Natural killer cell (primary cell): ENCODE results near the gene UBTFL1. TPM values are rescaled to one million over a fixed set of nuclear protein-coding genes. Genes with fewer than 3 reads are reported as not detected.

ENCODE experiments used
- ATAC-seq, 3 donors: fragments of 150-1000 bp in 2 of 3; fragments of 200-7000 bp in 1 of 3; cut with Tn5 transposase; 1 replicate in 1 of 3; 2 replicates in 2 of 3; pipeline ENCODE4 v1.10.0; 2021; ENCODE audit warnings: mild to moderate bottlenecking in 2 of 3, moderate library complexity in 2 of 3
- DNase-seq, 2 donors: peaks; one replicate each; pipeline versions ENCODE4 v3.0.0 to v3.0.0-alpha.2; 2013 to 2021; ENCODE audit warnings: mixed read lengths in 1 of 2
- H3K27ac ChIP-seq: one replicate; pipeline ENCODE4 v1.5.1; 2013; ENCODE audit warnings: mild to moderate bottlenecking, low read length
- H3K27me3 ChIP-seq: one replicate; pipeline ENCODE4 v1.6.1; 2013; ENCODE audit warnings: low read length; ENCODE audit not compliant: control insufficient read depth, insufficient read depth
- H3K36me3 ChIP-seq: one replicate; pipeline ENCODE4 v1.6.1; 2013; ENCODE audit warnings: low read length; ENCODE audit not compliant: control insufficient read depth, insufficient read depth
- H3K4me1 ChIP-seq: one replicate; pipeline ENCODE4 v1.6.1; 2013; ENCODE audit warnings: low read length; ENCODE audit not compliant: control insufficient read depth, insufficient read depth
- H3K4me3 ChIP-seq: one replicate; pipeline ENCODE4 v1.5.1; 2013; ENCODE audit warnings: low read length
- H3K9me3 ChIP-seq: one replicate; pipeline ENCODE4 v1.6.1; 2013; ENCODE audit warnings: low read length; ENCODE audit not compliant: control insufficient read depth, insufficient read depth
- H3K27ac Mint-ChIP-seq, 2 donors: one replicate each; pipeline ENCODE4 v1.8.0; 2022; ENCODE audit warnings: mild to moderate bottlenecking in 2 of 2, mixed read lengths in 2 of 2, moderate library complexity in 1 of 2
- H3K27me3 Mint-ChIP-seq, 2 donors: one replicate each; pipeline ENCODE4 v1.8.0; 2022; ENCODE audit warnings: low read depth in 2 of 2, mixed read lengths in 2 of 2
- H3K36me3 Mint-ChIP-seq: one replicate; pipeline ENCODE4 v1.8.0; 2022; ENCODE audit warnings: mixed read lengths
- H3K4me1 Mint-ChIP-seq, 2 donors: one replicate each; pipeline ENCODE4 v1.8.0; 2022; ENCODE audit warnings: mixed read lengths in 2 of 2
- H3K4me3 Mint-ChIP-seq: one replicate; pipeline ENCODE4 v1.8.0; 2022; ENCODE audit warnings: mild to moderate bottlenecking, moderate library complexity, mixed read lengths
- H3K9me3 Mint-ChIP-seq, 2 donors: one replicate each; pipeline ENCODE4 v1.8.0; 2022; ENCODE audit warnings: mixed read lengths in 2 of 2
- CTCF ChIP-seq: fragments of 200-600 bp; IDR thresholded peaks from one replicate; pipeline ENCODE4 v1.8.0; 2022; ENCODE audit warnings: antibody characterized with exemption
- WGBS: methylation state at CpG from one replicate; pipeline ENCODE4 v1.1.7; 2013; ENCODE audit warnings: missing lambda C conversion rate; ENCODE audit not compliant: insufficient coverage; 5-methylcytosine and 5-hydroxymethylcytosine counted together
- intact Hi-C: fragments of 100-400 bp; cut with micrococcal nuclease; formaldehyde crosslinking; loops from one replicate; pipeline ENCODE4 v1.14.2; 2022
- total RNA-seq, 4 donors: library from RNA; stranded (reverse); fragments of 120-200 nt in 1 of 4; gene quantifications; one replicate each; pipeline versions ENCODE4 v1.2.3 to v1.2.4, GENCODE V29; 2013 to 2022

UBTFL1 gene
- total RNA-seq, 3 donors from 2014 or later (not counting 1 experiment from before 2014, with no cell fraction given) = not detected

DNA sequence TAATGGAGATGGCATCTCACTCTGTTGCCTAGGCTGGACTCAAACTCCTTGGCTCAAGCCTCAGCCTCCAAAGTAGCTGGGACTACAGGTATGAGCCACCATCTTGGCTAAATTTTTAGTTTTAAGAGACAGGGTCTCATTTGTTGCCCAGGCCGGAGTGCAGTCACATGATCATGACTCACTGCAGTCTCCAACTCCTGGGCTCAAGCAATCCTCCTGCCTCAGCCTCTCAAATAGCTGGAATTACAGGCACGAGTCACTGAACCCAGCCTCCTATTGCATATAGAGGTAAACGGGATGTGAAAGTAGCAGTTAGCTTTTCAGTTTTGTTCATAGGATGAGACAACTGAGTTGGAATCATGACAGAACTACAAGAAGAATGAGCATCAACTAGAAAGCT, 39.2 kb downstream of the UBTFL1 start:
- no peaks in the 10 kb centered on the region for H3K36me3 ChIP-seq
- DNase-seq (no peak), ATAC-seq (no peak)
- TF ChIP-seq CTCF = no peak
- no peaks in the 10 kb centered on the region for H3K4me1 ChIP-seq
- no peaks in the 10 kb centered on the region for H3K27me3 ChIP-seq
- H3K36me3 Mint-ChIP-seq = no peaks in the 10 kb centered on the region
- no peaks in the 10 kb centered on the region for H3K27me3 Mint-ChIP-seq
- no peaks in the 10 kb centered on the region for H3K4me1 Mint-ChIP-seq
- no peaks in the 10 kb centered on the region for H3K9me3 ChIP-seq
- WGBS = 89% methylated on average over 2 of the region's 3 CpGs
- H3K4me3 Mint-ChIP-seq = no peak overlapping the region
- intact Hi-C loops = no loop called here
- H3K9me3 Mint-ChIP-seq = peaks cover 2 to 3% of the 10 kb centered on the region in 2 donors
- no peak overlapping the region for H3K27ac ChIP-seq
- H3K4me3 ChIP-seq = no peak overlapping the region
- H3K27ac Mint-ChIP-seq = no peak overlapping the region

GRCh38 chr11:90133560-90134477, 48.1 kb downstream of the UBTFL1 start:
- 40% methylated on average over 11 of the region's 11 CpGs for WGBS
- H3K4me3 ChIP-seq = no peak overlapping the region
- DNase-seq (no peak), ATAC-seq (no peak)
- H3K36me3 ChIP-seq = no peaks in the 10 kb centered on the region
- peaks cover 6% of the 10 kb centered on the region for H3K4me1 ChIP-seq
- Mint-ChIP-seq H3K36me3 (peaks cover 13% of the 10 kb centered on the region), H3K4me3 (peak overlapping the region; percentile 32), H3K27me3 (peaks cover 12 to 15% of the 10 kb centered on the region in 2 donors), H3K27ac (no peak overlapping the region), H3K9me3 (peaks cover 6% of the 10 kb centered on the region in 2 donors), H3K4me1 (peaks cover 0 to 10% of the 10 kb centered on the region in 2 donors)
- no peaks in the 10 kb centered on the region for H3K9me3 ChIP-seq
- intact Hi-C loops = no loop called here
- H3K27ac ChIP-seq = no peak overlapping the region
- H3K27me3 ChIP-seq = peaks cover 12% of the 10 kb centered on the region
- TF ChIP-seq CTCF = no peak

DNA sequence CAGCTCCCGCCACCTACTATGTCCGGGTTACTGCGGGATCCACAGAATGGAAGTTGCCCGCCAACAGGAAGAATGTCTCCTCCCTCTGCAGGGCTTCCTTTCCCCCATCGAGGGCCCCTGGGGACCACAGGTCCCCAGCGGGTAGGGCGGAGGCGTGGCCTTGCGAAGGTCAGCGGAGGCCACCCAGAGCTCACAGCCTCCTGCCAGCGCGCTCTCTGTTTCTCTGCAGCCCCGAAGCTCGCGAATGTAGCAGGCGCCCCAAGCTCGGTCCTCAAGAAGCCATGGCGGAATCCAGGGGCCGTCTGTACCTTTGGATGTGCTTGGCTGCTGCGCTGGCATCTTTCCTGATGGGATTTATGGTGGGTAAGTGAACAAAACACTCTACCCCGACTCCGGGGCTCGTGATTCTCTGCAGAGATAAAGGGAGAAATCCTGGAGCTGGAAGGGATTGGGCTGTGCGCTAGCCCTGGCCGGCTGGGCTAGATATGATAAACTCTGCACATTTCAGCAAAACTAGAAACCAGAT, 48.8 kb downstream of the UBTFL1 start, which contains the start of gene NAALAD2:
Gene NAALAD2 (plus strand): TSS at position 186 of the 526 bp plus-strand sequence. CDS start 96 bp downstream, at position 282.
- ATAC-seq (peak in 1 of 3 donors; percentile 15), DNase-seq (peak in 1 of 2 donors; percentile 1)
- Histone ChIP-seq H3K27me3 (peaks cover 12% of the 10 kb centered on the region), H3K36me3 (no peaks in the 10 kb centered on the region), H3K4me1 (peaks cover 6% of the 10 kb centered on the region), H3K4me3 (no peak within 1 kb of the TSS), H3K9me3 (no peaks in the 10 kb centered on the region), H3K27ac (no peak within 1 kb of the TSS)
- H3K27me3 Mint-ChIP-seq = peaks cover 12 to 15% of the 10 kb centered on the region in 2 donors
- peaks cover 13% of the 10 kb centered on the region for H3K36me3 Mint-ChIP-seq
- peaks cover 0 to 10% of the 10 kb centered on the region in 2 donors for H3K4me1 Mint-ChIP-seq
- intact Hi-C loops = no loop called here
- no peak within 1 kb of the TSS for H3K27ac Mint-ChIP-seq
- H3K4me3 Mint-ChIP-seq = peak within 1 kb of the TSS; percentile 51
- TF ChIP-seq CTCF = no peak
- peaks cover 6 to 9% of the 10 kb centered on the region in 2 donors for H3K9me3 Mint-ChIP-seq
- WGBS = 2% methylated on average over 25 of the region's 25 CpGs
